Activated T-cell treated with anti-CD3 and anti-CD28 coated beads for 4 hours (primary cell): ENCODE results near the gene MBD4.
"Not testable (repeated sequence)": the region's sequence is repeated elsewhere in the genome, so short reads cannot be mapped to it uniquely, and the experiment has no call there.

ENCODE experiments used
- DNase-seq: peaks from one replicate; pipeline ENCODE4 v3.0.0-alpha.2; 2020

Gene MBD4

GRCh38 chr3:129439817-129440617, at the start of gene MBD4, which contains the start of gene IFT122:
Gene MBD4, minus strand, starts transcription at chr3:129439948. Its CDS starts 115 bp downstream, at chr3:129439833.
Gene IFT122, plus strand, starts transcription at chr3:129440224. Its CDS starts 107 bp downstream, at chr3:129440331.
- DNase-seq: peak; percentile 98

GRCh38 chr3:129489258-129489657, 49.5 kb upstream of the MBD4 start:
- DNase-seq: not testable (repeated sequence)

DNA sequence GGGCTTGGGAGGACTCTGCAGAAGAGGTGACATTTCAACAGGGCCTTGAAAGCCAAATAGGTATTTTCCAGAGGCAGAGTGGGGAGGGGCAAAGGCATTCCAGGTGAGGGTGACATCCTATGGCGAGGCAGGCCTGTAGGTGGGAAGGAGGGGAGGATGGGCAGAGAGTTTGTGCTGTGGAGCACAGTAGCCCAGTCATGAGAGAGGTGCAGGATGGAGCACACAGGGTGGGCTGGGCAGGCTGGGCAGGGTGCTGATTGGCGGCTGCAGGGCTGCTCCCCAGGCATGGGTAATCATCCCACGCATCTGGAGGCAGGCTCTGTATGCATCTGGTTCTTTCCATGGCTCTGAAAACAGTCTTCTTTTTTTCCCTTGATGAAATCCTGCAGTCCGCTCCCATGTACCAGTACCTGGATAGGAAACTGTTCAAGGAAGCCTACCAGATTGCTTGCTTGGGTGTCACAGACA, 48.2 kb upstream of the MBD4 start:
- not testable (repeated sequence) for DNase-seq

GRCh38 chr3:129487183-129487867, 47.6 kb upstream of the MBD4 start:
- DNase-seq: no peak

DNA sequence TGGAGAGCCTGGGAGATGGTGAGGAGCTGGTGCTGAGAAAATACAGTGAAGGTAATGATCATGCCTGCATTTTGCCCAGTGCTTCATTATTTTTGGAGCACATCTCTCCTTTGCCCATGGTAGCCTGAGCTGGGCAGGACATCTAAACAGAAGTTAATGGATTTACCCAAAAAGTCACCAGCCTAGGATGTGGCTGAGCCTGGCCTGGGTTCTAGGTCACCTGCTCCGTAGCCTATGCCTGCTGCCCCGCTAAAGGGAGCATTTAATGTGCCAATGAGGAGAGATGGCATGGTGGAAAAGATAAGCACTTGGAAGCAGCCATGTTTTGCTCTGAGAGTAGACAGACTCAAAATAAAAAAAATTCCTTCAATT, 46.9 kb upstream of the MBD4 start:
- DNase-seq: no peak

- no peak for DNase-seq
Observed at GRCh38 chr3:129485721-129486663, 46.2 kb upstream of the MBD4 start.

- DNase-seq: not testable (repeated sequence)
Observed at GRCh38 chr3:129485146-129485545, 45.4 kb upstream of the MBD4 start.

DNA sequence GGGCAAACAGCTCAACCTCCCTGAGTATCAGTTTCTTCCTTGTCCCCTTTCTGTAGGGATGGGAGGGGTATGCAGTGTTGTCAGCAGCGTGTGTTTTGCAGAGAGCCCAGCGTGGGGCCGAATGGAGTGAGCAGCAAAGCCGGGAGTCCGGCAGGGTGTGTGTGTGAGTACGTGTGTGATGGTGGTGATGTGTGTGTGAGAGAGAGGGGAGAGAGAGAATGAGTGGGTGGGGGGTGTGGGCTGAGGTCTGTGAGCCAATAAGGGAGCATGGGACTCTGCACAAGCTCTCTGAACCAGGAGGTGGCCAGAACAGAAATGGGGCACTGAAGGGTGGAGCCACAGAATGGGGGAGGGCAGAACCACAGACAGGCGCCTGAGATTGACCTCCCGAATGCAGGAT, 44.1 kb upstream of the MBD4 start:
- DNase-seq: no peak

- DNase-seq: no peak
Observed at GRCh38 chr3:129482721-129483120, 43.0 kb upstream of the MBD4 start.

GRCh38 chr3:129481766-129482332, 42.1 kb upstream of the MBD4 start:
- DNase-seq: peak; percentile 13

DNA sequence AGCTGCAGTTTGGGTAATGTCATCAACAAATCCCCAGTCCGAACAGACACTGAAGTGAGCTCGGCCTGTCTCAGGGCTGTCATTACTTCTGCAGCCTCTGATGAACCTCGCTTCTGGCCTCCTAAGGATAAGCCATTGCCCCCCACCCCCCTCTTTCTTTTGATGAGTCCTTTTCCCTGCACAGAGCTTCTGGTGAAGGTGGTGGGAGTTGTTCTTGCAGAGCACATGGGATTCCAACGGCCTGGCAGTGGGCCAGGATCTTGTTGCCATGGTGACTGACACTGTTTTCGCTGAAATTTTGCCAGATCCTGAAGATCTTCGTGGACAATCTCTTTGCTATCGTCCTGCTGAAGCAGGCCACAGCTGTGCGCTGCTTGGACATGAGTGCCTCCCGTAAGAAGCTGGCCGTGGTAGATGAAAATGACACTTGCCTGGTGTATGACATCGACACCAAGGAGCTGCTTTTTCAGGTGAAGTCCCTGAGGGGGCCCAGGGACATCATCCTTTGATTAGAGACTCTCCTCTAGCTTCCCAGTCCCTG, 41.5 kb upstream of the MBD4 start:
- not testable (repeated sequence) for DNase-seq

DNA sequence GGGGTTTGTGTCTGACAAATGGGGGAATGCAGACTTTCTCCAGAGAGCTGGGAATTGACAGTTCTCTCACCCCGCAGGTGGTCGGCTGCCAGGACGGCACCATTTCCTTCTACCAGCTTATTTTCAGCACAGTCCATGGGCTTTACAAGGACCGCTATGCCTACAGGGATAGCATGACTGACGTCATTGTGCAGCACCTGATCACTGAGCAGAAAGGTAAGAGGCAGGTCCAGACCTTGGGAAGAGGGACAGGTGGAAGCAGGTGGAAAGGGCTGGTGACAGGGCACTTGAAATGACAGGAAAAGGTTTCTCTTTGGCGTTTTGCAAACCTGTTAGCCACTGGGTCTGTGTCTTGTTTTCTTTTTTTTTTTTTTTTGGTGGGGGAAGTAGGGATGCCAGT, 36.8 kb upstream of the MBD4 start:
- DNase-seq: no peak

DNA sequence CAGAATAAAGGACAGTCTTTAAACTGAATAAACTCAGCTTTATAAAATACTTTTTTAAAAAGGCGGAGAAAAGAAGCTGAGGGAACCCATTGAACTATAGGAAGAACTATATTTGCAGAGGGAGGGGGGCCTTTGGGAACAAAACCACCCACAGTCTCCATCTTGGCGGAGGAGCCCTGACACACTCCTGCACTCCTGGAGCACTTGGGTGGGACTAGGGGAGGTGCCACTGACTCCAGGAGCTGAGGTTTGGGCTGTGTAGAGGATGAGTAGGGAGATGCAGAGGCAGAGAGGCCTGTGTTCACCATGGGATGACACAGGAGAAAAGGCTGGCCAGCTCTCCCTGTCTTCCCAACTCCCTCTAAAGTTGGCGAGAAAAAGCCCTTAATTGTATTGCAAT, 36.1 kb upstream of the MBD4 start:
- no peak for DNase-seq

DNA sequence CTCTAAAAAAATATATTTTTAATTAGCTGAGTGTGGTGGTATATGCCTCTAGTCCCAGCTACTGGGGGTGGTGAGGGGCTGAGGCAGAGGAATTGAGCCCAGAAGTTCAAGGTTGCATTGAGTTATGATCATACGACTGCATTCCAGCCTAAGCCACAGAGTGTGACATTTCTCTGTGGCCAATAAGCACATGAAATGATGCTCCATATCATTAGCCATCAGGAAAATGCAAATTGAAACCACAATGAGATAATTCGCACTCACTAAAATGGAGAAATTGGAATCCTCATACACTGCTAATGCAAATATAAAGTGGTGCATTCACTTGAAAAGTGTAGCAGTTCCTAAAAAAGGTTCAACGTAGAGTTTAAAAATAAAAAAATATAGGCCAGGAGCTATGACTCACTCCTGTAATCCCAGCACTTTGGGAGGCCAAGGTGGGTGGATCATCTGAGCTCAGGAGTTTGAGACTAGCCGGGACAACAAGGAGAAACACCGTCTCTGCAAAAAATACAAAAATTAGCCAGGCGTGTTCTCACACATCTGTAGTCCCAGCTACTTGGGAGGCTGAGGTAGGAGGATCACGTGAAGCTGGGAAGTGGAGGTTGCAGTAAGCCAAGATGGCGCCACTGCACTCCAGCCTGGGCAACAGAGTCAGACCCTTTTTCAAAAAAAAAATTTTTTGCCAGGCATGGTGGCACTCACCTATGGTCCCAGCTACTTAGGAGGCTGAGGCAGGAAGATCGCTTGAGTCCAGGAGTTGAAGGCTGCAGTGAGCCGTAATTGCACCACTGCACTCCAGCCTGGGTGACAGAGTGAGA, 35.4 kb upstream of the MBD4 start:
- DNase-seq: no peak

GRCh38 chr3:129473769-129474152, 34.0 kb upstream of the MBD4 start:
- no peak for DNase-seq

DNA sequence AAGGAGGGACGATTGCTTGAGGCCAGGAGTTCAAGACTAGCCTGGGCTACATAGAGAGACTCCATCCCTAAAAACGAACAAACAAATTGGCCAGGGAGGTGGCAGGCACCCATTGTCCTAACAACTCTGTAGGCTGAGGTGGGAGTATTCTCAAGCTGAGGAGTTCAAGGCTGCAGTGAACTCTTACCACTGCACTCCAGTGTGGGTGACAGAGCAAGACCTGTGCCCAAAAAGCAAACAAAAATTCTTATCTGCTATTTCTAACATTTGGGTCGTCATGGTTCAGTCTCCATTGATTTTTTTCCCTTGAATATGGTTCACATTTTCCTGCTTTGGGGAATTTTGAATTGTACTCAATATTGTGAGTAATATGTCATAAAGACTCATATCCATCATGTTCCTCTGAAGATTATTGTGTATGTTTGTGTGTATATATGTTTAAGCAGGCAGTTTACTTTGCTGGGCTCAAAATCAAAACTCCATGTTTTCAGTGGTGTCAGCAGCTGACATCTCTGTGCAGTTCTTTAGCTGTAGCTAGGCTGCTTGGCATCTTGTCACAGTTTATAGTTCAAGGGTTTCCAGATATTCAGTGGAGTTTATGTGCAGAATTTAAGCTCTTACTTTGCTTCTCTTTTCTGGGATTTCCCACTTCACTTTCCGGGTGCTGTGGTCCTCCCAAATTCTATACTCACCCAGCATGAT, 33.5 kb upstream of the MBD4 start:
- DNase-seq: no peak

- DNase-seq: no peak
Observed at GRCh38 chr3:129470861-129471260, 31.1 kb upstream of the MBD4 start.

- DNase-seq: no peak
Observed at GRCh38 chr3:129469026-129469425, 29.3 kb upstream of the MBD4 start.

DNA sequence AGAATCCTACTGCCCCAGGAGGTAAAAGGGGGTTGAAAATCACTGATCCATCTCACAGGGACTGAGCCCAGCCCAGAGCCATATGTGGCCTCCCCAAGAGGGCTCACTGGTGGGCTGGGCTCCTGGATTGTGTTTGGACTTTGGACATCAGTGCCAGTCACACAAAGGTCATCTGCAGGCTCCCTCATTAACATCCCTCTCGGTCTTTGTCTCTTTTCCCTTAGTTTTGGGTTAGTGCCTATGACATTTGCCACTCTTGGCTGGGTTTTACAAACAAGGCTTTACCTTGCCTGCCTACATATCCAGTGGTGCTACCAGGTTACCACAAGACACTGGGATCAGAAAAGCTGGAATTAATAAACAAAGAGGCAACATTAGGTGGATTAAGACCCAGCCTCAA, 28.2 kb upstream of the MBD4 start:
- no peak for DNase-seq

GRCh38 chr3:129463716-129464115, 24.0 kb upstream of the MBD4 start:
- no peak for DNase-seq

DNA sequence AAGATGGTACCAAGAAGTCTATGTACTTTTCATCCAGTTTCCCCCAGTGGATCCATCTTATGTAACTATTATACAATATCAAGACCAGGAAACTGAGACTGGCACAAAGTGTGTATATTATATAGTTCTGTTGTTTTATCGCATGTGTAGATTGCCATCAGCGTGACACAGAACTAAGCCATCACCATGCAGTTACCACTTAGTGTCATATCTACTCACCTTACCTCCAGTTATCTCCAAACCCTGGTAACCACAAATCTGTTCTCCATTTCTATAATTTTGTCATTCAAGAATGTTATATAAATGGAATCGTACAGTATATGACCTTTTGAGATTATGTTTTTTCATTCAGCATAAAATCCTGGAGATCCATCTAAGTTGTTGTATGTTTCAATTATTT, 23.3 kb upstream of the MBD4 start:
- no peak for DNase-seq
